Mononuclear cell (primary cell): ENCODE results near the gene PRKAG3. TPM values are rescaled to one million over a fixed set of nuclear protein-coding genes. Genes with fewer than 3 reads are reported as not detected.

ENCODE experiments used
- H3K27me3 ChIP-seq: 2 replicates; pipeline ENCODE4 v1.6.0; 2011; ENCODE audit warnings: low read length, control low read depth; ENCODE audit not compliant: insufficient read depth
- H3K4me1 ChIP-seq: 2 replicates; pipeline ENCODE4 v1.5.1; 2011; ENCODE audit warnings: mild to moderate bottlenecking, low read length, control low read depth; ENCODE audit not compliant: insufficient read depth
- H3K4me3 ChIP-seq: 2 replicates; pipeline ENCODE4 v1.5.1; 2011; ENCODE audit warnings: mild to moderate bottlenecking, low read length, moderate library complexity
- H3K9me3 ChIP-seq: 2 replicates; pipeline ENCODE4 v1.5.1; 2011; ENCODE audit warnings: low read depth, mild to moderate bottlenecking, control low read depth, low read length
- total RNA-seq: library from RNA; depleted of rRNA; stranded (reverse); fragments of >200 nt; gene quantifications from one replicate; pipeline ENCODE4 v1.2.3, GENCODE V29; 2012

The PRKAG3 gene
- total RNA-seq, 1 donor, result not detected

DNA sequence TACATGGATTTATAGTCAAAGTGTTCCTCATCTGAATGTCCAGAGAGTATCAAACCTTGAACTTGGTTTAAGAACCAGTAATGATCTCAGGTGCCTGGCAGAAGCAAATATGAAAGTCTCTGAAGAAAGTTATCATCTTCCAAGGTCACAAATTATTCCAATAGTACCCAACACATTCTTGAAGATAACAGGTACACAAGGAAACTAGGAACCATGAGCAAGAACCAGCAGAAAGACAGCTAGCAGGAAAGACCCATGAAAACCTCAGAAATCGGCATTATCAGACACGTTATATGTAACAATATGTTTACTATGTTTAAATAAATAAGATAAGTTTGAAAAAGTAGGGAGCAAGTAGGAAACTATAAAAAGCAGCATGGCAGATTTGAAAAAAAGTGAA lies 5.9 kb upstream of the PRKAG3 start:
- H3K4me3 ChIP-seq, result no peak overlapping the region
- peaks cover 22% of the 10 kb centered on the region for H3K4me1 ChIP-seq
- peaks cover 23% of the 10 kb centered on the region for H3K27me3 ChIP-seq
- H3K9me3 ChIP-seq, result peaks cover 12% of the 10 kb centered on the region

DNA sequence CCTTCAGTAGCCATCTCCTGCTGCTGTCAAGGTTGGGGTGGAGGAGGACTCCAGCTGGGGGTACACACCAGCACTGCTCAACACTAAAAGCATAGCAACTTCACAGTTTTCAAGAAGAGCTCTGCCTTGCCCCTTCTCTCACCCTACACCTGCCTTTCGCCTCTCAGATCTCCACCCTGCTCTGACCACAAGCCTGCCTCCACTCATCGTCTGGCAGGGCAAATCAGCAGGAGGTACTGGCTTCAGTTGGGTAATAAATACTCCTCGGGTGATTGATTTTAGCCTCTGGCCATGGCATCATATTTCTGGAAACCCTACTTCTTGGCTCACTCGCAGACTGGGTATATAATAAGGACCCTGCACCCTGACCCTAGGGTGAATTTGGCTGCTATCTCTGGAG lies 3.1 kb upstream of the PRKAG3 start:
- H3K4me3 ChIP-seq, result no peak overlapping the region
- H3K4me1 ChIP-seq, result peaks cover 18% of the 10 kb centered on the region
- peaks cover 22% of the 10 kb centered on the region for H3K27me3 ChIP-seq
- H3K9me3 ChIP-seq, result peaks cover 12% of the 10 kb centered on the region

DNA sequence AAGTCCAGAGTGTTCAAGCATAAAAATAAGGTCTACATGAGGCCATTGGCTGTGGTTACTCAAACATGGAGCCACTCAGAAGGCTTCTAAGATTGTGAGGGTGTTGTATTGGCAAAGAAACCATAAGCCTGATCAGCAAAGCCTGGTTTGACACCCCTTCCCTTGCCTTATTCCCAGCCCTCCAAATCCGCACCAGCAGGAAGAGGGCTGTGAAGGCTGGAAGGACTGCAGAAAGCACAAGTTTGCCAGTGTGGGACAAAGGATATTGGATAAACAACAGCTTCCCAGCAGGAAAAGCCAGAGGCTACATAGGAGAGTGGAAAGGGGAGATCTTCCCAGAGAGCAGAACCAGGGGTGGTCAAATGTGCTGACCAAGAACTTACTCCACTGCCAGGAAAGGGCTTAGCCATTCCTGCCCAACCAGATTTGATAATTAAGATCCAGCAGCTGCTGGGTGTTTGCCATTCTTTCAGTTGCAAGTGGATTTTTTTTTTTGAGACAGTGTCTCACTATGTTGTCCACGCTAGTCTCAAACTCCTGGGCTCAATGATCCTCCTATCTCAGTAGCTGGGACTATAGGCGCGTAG lies 1.5 kb upstream of the PRKAG3 start:
- Histone ChIP-seq H3K4me1 (peaks cover 5% of the 10 kb centered on the region), H3K9me3 (peaks cover 12% of the 10 kb centered on the region), H3K4me3 (no peak overlapping the region), H3K27me3 (peaks cover 17% of the 10 kb centered on the region)

DNA sequence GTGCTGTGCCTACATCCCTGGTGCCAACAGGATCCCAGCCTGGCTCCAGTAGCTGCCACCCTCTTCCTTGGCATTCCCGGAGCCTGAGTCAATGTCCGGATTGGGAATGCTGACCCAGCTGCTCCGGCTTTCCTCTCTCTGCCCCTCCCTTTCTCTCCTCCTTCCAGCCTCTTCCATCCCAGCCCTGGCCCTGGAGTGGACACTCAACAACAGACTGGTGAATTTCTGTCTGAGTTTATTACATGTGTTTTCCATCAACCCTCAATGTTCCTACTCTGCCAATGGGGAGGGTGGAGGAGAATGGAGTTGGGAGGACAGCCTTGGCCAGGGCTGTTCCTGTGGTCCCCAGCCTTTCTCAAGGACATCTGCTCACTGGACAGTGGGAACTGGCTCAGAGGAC lies 917 bp upstream of the PRKAG3 start:
- Histone ChIP-seq H3K27me3 (peaks cover 14% of the 10 kb centered on the region), H3K9me3 (peaks cover 7% of the 10 kb centered on the region), H3K4me3 (no peak overlapping the region), H3K4me1 (peaks cover 3% of the 10 kb centered on the region)

DNA sequence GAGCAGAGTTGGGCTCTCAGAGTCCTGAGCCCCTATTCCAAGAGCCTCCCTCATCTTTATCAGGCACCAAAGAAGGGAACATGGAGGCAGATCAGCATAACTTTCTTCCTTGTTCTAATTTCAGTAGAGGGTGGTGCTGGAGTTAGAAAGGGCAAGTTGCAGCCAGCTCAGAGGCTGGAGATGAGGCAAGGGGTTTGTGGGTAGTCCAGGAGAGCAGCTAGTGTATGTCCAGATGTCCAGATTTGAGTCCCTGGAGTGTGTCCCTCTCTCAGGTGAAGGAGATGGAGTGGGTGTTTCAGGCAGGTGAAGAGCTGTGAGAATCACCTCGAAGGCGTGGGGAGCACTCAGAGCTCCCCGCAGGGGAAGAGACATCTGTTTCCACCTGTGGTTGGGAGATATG lies 478 bp upstream of the PRKAG3 start:
- H3K27me3 ChIP-seq, result peaks cover 14% of the 10 kb centered on the region
- peaks cover 2% of the 10 kb centered on the region for H3K9me3 ChIP-seq
- H3K4me1 ChIP-seq, result peaks cover 3% of the 10 kb centered on the region
- no peak overlapping the region for H3K4me3 ChIP-seq

DNA sequence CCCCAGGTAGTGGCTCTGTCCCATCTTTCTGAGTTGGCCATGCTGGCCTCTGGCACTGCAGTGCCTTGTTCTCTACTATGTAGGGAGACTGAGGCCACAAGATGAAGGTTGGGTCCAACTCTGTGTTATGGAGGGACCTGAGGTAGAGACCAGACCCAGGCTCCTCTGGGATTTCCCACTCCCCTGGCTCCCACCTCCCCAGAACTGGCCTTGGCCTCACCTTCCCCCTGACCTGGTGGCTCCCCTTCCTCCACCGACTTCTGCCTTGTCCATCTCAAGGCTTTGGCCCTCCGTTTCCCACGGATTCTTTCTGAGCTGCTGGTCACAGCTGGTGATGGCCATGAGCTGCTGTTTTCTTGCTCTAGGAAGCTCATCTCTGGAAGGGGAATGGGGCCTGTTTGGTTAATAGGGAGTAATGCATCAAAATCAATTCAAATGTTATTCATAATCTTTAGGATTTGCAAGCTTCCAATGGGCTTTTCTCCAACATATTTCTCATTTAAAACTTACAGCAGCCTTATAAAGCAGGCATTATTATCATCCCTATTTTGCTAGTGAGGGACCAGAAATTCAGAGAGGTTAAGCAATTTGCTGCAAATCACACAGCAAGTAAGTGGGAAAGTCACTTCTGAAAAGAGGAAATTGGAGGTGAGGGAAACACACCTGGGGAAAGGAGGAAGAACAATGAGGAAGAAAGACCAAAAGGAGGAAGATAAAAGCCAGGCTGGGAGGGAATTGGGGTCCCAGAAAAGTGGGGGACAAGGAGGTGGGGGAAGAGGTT lies 887 bp downstream of the PRKAG3 start:
- Histone ChIP-seq H3K27me3 (peaks cover 9% of the 10 kb centered on the region), H3K4me1 (peaks cover 8% of the 10 kb centered on the region), H3K9me3 (no peaks in the 10 kb centered on the region), H3K4me3 (no peak overlapping the region)

DNA sequence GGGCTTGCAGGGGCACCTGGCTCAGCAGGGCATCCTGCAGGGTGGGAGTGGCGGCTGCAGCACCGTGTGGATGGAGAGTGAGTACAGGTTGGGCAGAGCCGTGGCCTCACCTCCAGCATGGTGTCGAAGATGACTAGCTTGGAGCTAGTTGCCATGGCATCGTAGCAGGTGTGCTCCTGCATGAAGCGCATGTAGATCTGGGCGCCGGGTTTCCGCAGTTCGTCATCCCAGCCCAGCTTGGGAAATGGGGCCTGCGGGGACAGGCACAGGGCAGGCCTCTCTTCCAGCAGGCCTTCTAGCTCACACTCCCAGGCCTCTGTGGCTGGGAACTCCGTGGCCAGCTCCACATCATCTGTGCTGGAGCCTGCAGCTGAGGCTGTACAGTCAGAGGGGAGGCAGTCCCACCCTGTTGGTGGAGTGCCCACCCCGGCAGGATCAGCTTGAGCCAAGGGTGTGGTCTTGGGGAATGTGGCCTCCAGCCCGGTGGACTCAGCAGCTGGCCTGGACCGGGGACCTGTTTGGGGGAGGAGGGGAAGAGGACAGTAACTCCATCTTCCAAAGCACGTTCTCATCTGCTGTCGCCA lies 1.6 kb downstream of the PRKAG3 start:
- Histone ChIP-seq H3K27me3 (peaks cover 5% of the 10 kb centered on the region), H3K4me3 (no peak overlapping the region), H3K9me3 (no peaks in the 10 kb centered on the region), H3K4me1 (peaks cover 8% of the 10 kb centered on the region)

DNA sequence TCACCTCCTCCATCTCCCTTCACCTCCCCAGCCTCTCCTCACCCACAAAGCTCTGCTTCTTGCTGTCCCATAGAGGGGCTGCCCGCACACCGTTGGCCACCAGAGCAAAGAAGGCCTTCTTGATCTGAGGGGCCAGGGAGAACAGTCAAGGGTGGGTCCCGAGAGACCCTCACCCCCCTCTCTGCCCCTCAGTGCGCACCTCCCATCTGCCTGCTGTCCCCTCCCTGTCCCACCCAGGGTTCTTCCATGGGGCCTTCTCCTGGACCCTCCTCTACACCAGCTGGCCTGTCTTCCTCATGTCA lies 3.2 kb downstream of the PRKAG3 start:
- no peaks in the 10 kb centered on the region for H3K9me3 ChIP-seq
- H3K4me3 ChIP-seq, result no peak overlapping the region
- no peaks in the 10 kb centered on the region for H3K27me3 ChIP-seq
- H3K4me1 ChIP-seq, result peaks cover 8% of the 10 kb centered on the region

DNA sequence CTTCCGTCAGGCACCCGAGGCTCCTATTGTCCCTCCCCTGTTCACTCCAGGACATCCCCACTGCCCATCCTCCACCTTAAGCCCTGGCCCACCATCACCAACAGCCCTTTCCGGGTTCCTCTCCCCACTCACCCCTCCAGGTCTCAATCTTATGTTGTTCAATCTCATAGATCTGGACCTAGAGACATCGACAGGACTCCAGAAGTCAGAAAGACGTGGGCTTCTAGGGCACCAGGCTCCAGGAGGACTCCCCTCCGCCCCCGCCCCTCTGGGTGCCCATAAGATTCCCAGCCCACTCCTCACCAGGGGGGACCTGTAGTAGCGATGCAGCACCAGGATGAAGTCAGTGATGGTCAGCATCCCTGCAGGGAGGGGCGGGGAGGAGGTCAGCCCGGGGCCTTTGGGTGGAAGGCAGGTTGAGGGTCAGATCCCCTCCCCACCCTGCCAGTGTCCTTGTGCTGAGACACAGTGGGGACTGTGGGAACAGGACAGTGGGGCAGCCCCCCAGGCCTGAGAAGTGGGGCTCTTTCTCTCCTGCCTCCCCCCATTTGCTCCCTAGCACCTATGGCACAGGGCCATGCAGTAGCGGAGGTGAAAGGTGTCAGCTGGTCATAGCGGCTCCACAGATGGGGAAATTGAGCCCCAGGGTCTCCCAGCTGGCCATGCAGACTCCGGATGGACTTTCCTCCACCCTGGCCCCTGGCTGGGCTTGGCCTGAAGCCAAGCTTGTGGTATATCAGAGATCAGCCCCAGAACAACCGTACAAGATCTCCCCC lies 3.7 kb downstream of the PRKAG3 start:
- Histone ChIP-seq H3K27me3 (no peaks in the 10 kb centered on the region), H3K4me3 (no peak overlapping the region), H3K9me3 (no peaks in the 10 kb centered on the region), H3K4me1 (peaks cover 8% of the 10 kb centered on the region)

DNA sequence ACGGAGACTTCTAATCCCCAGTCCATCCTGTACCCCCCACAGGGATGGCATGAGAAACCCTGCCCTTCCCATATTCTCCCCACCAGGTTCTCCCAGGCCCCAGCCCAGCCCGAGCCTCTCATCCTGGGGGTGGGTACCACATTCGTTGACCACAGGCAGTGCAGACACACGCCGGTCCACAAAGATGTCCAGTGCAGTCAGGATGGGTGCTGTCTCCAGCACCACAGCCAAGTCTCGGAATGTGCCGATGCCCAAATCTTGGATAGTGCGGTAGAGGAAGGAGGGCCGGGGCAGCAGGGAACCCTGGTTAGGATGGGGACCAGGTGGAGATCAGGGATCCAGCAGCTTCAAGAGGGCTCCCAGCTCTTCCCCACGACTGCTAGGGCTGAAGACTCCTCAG lies 4.8 kb downstream of the PRKAG3 start:
- Histone ChIP-seq H3K9me3 (no peaks in the 10 kb centered on the region), H3K27me3 (no peaks in the 10 kb centered on the region), H3K4me3 (no peak overlapping the region), H3K4me1 (peaks cover 8% of the 10 kb centered on the region)

DNA sequence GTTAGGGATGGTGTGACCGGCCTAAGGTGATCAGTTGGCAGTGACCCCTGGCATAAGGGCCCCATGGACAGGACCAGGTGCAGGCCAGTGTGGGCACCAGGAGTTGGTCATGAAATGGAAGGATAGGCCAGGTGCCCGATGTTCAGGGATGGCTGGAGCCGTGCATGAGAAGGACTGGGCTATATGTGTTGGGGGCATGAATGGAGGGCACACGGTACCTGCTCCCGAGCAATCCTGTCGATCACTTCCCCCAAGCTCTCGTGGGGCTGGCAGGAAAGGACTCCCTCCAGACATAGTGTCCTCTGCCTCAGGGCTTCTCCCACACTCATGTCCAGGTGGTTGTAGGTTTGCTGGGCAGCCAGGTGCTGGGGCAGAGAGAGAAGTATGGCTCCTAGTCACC lies 7.6 kb downstream of the PRKAG3 start:
- H3K9me3 ChIP-seq, result no peaks in the 10 kb centered on the region
- peaks cover 10% of the 10 kb centered on the region for H3K4me1 ChIP-seq
- no peak overlapping the region for H3K4me3 ChIP-seq
- no peaks in the 10 kb centered on the region for H3K27me3 ChIP-seq

DNA sequence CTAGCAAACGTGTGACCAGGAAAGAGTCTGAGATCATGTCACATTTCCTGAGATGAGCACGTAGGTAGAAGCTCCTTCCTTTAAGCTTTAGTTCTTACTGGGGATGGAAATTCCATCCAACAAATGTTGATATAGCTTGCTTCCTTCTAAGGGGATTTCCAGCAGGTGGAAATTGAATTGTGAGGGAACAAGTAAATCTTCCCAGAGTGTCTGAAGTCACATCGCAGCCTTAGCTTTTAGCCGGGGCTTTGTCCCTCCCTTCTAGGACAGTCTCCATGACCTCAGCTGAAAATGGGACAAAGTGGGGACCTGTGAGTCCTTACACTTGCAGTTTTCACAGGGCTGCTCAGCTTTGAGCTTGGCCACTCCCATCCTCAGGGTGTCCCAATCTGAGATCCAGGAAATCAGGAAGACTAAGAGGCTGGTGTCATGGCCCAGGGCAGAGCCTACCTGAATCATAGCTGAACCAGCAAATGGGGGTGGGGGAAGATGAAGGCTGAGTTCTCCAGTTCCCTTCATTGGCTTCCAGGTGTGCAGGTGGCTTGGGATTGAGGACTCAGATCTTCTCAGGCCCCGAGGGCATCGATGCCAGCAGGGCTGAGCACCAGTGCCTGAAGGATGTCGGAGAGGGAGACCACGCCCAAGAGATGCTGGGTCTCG lies 8.3 kb downstream of the PRKAG3 start:
- Histone ChIP-seq H3K4me1 (peaks cover 10% of the 10 kb centered on the region), H3K9me3 (no peaks in the 10 kb centered on the region), H3K27me3 (no peaks in the 10 kb centered on the region), H3K4me3 (no peak overlapping the region)

DNA sequence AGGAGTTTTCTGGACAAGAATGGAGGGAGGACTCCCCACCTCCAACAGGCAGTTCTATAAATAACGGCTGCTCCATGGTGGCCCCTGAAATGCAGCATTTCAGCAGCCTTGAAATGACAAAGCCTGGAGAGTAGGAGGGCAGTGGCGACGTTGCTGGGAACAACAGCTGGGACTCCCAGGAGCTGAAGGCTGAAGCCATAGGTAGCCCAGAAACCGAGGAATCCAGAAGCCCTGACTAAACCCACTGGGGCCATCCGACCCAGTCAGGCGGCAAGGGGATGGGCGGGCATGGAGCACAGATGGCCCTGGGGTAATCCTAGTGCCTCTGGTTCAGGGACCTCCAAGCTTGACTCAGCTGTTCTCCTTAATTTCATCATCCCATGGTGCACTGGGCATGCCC lies 9.0 kb downstream of the PRKAG3 start:
- Histone ChIP-seq H3K27me3 (peaks cover under 1% of the 10 kb centered on the region), H3K9me3 (no peaks in the 10 kb centered on the region), H3K4me3 (no peak overlapping the region), H3K4me1 (peaks cover 10% of the 10 kb centered on the region)

DNA sequence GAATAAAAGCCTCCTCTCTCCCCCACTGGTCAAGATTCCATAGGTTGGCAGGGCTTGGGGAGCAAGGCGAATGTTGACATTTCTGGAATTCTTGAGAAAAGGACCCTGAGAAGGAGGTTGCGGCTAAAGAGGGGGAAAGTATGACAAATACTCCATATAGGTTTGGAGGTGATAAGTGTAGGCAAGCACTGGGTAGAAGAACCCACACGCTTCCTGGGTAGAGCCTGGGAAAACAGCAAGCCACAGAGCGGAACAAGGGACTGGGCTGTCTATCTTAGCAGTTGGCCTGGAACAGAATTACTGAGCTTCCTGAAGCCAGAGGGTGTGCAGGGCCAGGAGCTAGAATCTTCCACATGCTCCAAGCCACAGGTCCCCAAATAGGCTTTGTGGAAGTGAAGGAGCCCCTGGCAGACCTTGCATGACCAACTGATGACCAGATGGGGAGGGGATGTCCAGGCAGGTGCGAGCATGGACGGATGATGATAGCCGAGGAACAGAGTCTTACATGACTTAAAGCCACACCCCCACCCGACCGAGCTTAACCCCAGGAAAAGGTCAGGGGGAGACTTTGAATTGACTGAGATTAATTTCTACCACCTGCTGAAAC lies 9.9 kb downstream of the PRKAG3 start:
- Histone ChIP-seq H3K4me1 (peaks cover 10% of the 10 kb centered on the region), H3K27me3 (peaks cover 4% of the 10 kb centered on the region), H3K4me3 (no peak overlapping the region), H3K9me3 (no peaks in the 10 kb centered on the region)
